GM18511 (cell line): Measurements from ENCODE around the gene MRRF.

Experiments
- ATAC-seq: cut with Tn5 transposase; IDR thresholded peaks from one replicate; pipeline ENCODE4 v1.9.1; 2021; ENCODE audit warnings: mild to moderate bottlenecking, moderate library complexity; ENCODE audit not compliant: unreplicated experiment

The MRRF gene

GRCh38 chr9:122228191-122228567, 36.5 kb upstream of the MRRF start:
- no peak for ATAC-seq

- ATAC-seq, result no peak
Measured at GRCh38 chr9:122228568-122229484, 35.9 kb upstream of the MRRF start, which contains the start of gene LHX6. LHX6 (minus strand) TSS chr9:122228957; CDS start chr9:122228740, 217 bp downstream.

GRCh38 chr9:122229485-122229837, 35.2 kb upstream of the MRRF start:
- no peak for ATAC-seq

- no peak for ATAC-seq
Measured at GRCh38 chr9:122232796-122233306, 31.8 kb upstream of the MRRF start.

- no peak for ATAC-seq
Measured at GRCh38 chr9:122234022-122234748, 30.5 kb upstream of the MRRF start.

GRCh38 chr9:122236681-122237080, 28.0 kb upstream of the MRRF start:
- no peak for ATAC-seq

GRCh38 chr9:122239722-122240121, 25.0 kb upstream of the MRRF start:
- ATAC-seq, result no peak

- no peak for ATAC-seq
Measured at GRCh38 chr9:122244349-122244748, 20.3 kb upstream of the MRRF start.

GRCh38 chr9:122246666-122247065, 18.0 kb upstream of the MRRF start:
- no peak for ATAC-seq

GRCh38 chr9:122248448-122248865, 16.2 kb upstream of the MRRF start:
- no peak for ATAC-seq

GRCh38 chr9:122251351-122251750, 13.3 kb upstream of the MRRF start:
- no peak for ATAC-seq

- ATAC-seq, result no peak
Measured at GRCh38 chr9:122252796-122253195, 11.9 kb upstream of the MRRF start.

GRCh38 chr9:122254761-122255160, 9.9 kb upstream of the MRRF start:
- ATAC-seq, result no peak

GRCh38 chr9:122256206-122256605, 8.5 kb upstream of the MRRF start:
- ATAC-seq, result no peak

GRCh38 chr9:122258886-122259415, 5.7 kb upstream of the MRRF start:
- ATAC-seq, result no peak

- ATAC-seq, result no peak
Measured at GRCh38 chr9:122261469-122261881, 3.2 kb upstream of the MRRF start.

GRCh38 chr9:122262073-122262472, 2.6 kb upstream of the MRRF start:
- ATAC-seq, result no peak

- peak; percentile 1 for ATAC-seq
Measured at GRCh38 chr9:122263699-122264349, 858 bp upstream of the MRRF start.

- peak; percentile 39 for ATAC-seq
Measured at GRCh38 chr9:122265149-122265915, 650 bp downstream of the MRRF start.
